Femur (tissue), 1 donor: ENCODE measurements around the gene FAM72D.
A peak's percentile ranks its signal among the peaks of the same experiment; 100 is the strongest.
"Not testable (repeated sequence)": the region's sequence is repeated elsewhere in the genome, so short reads cannot be mapped to it uniquely, and the experiment has no call there.

Source experiments
- DNase-seq: peaks from one replicate; pipeline ENCODE4 v3.0.0-alpha.2; 2017

FAM72D gene

DNA sequence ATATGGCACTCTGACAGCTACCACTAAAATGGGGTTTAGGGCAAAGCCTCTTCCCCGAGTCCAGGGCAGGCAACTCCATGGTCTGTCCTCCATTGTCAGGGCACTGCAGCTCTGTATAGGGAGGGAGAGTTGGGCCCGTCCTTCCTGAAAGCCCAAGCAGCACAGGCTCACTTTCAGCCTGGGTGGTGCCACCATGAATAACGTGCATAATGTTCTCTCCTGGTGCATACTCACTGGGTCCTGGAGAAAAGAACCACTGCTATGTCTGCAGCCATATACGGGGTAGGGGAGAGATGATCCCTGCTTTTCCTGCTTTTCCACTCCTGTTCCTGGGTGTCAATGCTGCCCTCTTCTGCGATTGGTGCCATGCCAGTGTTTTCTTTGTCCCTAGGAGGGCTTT, 60.1 kb downstream of the FAM72D start:
- peak; percentile 10 for DNase-seq

GRCh38 chr1:145156891-145157610, 61.3 kb downstream of the FAM72D start:
- peak; percentile 68 for DNase-seq

DNA sequence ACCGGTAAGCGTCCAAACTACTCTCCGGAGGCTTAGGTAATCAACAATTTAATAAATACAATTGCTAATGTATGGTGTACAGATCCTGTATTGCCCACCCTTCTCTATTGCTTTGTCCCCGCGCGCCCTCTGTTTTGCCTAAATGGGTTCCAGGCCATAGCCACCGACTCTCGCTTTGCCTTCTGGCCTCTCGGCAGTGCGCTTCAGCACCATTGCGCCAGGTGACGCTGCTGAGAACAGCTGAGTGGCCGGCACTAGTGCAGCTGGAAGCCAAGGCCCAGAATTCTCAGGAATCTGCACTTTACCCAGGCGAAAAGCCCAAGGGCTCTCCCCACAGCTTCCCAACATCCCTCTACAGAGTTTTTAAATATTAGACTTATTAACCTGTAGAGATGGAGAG, 61.9 kb downstream of the FAM72D start:
- DNase-seq, result not testable (repeated sequence)

DNA sequence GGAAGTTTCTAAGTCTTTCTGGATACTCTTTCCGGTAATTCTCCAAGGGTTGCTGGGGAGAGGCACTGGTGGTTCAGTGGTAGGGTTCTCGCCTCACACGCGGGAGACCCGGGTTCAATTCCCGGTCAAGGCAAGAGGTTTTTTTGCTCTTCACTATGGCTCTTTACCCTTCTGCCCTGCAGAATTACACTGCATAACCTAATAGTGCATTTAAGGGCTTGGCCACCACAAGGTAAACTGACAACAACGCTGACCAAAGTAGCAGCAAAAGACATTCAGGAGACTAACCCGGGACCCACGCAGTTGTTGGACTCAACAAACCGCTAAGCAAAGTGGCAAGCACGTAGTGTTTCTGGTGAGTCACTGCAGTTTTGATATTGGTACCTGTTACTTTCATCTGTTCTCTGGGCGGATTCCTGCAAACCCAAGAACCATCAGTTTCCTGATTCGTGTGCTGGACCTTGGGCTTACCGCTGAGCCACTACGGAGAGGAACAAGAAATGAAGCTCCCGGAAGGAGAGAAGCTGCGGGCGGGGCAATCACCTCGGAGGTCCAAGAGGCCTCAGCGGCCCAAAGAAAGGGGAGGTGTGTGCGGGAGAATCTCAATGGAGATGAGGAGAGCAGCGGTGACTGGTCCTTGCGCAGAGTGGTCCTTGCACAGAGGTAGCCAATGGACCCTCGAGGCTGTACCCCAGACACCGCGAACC, 65.4 kb downstream of the FAM72D start:
- DNase-seq, result not testable (repeated sequence)
